NT2/D1 (cell line): Measurements from ENCODE around the gene SLC6A20.
"Not testable (repeated sequence)": the region's sequence is repeated elsewhere in the genome, so short reads cannot be mapped to it uniquely, and the experiment has no call there.

Experiments used
- DNase-seq: peaks from one replicate; pipeline ENCODE4 v3.0.0-alpha.2; 2011; ENCODE audit warnings: low read depth, low spot score
- H3K27me3 ChIP-seq: 2 replicates; pipeline ENCODE4 v1.6.0; 2011; ENCODE audit warnings: mild to moderate bottlenecking; ENCODE audit not compliant: insufficient read length, insufficient read depth
- H3K36me3 ChIP-seq: 2 replicates; pipeline ENCODE4 v1.6.1; 2011; ENCODE audit warnings: mild to moderate bottlenecking, low read length, mixed read lengths; ENCODE audit not compliant: insufficient read depth, insufficient read length
- H3K4me1 ChIP-seq: 2 replicates; pipeline ENCODE4 v1.5.1; 2011; ENCODE audit not compliant: insufficient read depth, insufficient read length
- H3K4me3 ChIP-seq: 2 replicates; pipeline ENCODE4 v1.5.1; 2011; ENCODE audit warnings: low read depth; ENCODE audit not compliant: insufficient read length
- H3K9ac ChIP-seq: 2 replicates; pipeline ENCODE4 v1.6.0; 2011; ENCODE audit warnings: low read depth; ENCODE audit not compliant: insufficient read length
- H3K9me3 ChIP-seq: 2 replicates; pipeline ENCODE4 v1.5.1; 2011; ENCODE audit warnings: mild to moderate bottlenecking, low read length; ENCODE audit not compliant: insufficient read depth
- SUZ12 ChIP-seq: IDR thresholded peaks from 2 replicates; pipeline ENCODE4 v1.6.1; 2011; ENCODE audit not compliant: insufficient read length, insufficient read depth; ENCODE audit errors: extremely low read depth
- YY1 ChIP-seq: IDR thresholded peaks from 2 replicates; pipeline ENCODE4 v1.6.1; 2011; ENCODE audit not compliant: insufficient read length, insufficient read depth
- ZNF274 ChIP-seq: IDR thresholded peaks from 2 replicates; pipeline ENCODE4 v1.6.1; 2011; ENCODE audit warnings: mild to moderate bottlenecking, low read depth, low read length

The SLC6A20 gene

DNA sequence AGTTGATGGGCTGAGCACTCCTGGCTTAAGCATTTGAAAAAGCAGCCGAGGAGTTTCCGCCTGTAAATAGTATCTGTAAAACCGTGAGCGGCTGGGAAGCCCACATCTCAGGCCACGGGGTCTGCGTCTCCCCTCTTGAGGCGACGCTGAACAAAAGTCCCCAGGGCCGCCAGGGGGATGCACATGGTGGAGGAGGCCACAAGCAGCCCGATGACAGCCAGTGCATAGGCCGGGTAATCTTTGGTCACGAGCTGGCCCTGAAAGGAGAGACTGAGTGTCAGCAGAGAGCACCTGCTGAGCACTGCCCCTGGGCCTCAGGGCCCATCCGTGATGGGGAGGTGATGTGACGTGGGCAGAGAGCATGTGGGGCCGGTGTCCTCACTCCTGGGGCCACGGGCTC, 37.5 kb downstream of the SLC6A20 start:
- DNase-seq: no peak
- H3K4me1 ChIP-seq: no peaks in the 10 kb centered on the region
- H3K9me3 ChIP-seq: no peaks in the 10 kb centered on the region; the same call in 1 of the 2 replicates
- TF ChIP-seq YY1 (no peak), ZNF274 (no peak), SUZ12 (no peak)
- H3K27me3 ChIP-seq: no peaks in the 10 kb centered on the region
- H3K4me3 ChIP-seq: no peak overlapping the region
- no peak overlapping the region for H3K9ac ChIP-seq
- no peaks in the 10 kb centered on the region for H3K36me3 ChIP-seq

GRCh38 chr3:45757141-45757540, 39.2 kb downstream of the SLC6A20 start:
- not testable (repeated sequence) for H3K36me3 ChIP-seq, H3K4me3 ChIP-seq, DNase-seq, H3K4me1 ChIP-seq, H3K9ac ChIP-seq, H3K27me3 ChIP-seq, H3K9me3 ChIP-seq

DNA sequence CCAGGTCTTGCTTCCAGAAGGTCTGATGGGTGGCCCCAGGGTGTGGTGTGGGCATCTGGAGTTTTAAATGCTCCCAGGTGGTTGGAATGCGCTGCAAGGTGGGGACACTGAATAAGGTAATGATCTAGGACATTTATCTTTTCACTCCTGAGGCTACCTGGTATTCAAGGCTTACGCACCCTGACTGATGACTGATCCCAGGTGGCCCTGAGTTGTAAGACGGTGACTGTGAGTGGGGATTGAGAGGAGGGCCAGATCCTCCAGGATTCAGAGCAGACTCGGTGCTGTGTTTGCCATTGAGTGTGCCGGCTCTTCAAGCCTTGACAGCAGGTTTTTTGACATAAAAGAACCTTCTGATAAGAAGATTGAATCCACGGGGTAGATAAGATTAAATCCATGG, 40.3 kb downstream of the SLC6A20 start:
- H3K36me3 ChIP-seq: no peaks in the 10 kb centered on the region
- H3K9me3 ChIP-seq: no peaks in the 10 kb centered on the region; the same call in 1 of the 2 replicates
- DNase-seq: no peak
- TF ChIP-seq ZNF274 (no peak), SUZ12 (no peak), YY1 (no peak)
- no peak overlapping the region for H3K9ac ChIP-seq
- H3K4me3 ChIP-seq: no peak overlapping the region
- no peaks in the 10 kb centered on the region for H3K4me1 ChIP-seq
- no peaks in the 10 kb centered on the region for H3K27me3 ChIP-seq

DNA sequence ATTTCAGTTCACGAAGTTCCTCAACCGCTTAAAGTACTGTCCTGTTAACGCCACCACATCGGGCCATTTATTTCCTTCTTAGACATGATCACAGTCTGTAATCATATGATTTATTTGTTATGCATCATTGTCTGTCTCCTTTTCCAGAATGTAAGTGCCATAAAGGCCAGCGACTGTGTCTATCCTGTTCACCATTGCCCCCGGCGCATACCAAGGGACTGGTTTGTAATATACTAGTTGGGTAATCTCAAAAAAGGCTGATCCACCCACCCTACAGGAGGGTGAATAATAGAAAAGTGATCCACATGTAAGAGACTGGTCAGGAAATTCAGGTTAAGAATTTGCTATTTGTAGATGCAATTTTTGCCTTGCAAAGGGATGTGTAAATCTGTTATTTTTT, 41.9 kb downstream of the SLC6A20 start:
- H3K9me3 ChIP-seq: no peaks in the 10 kb centered on the region; the same call in 1 of the 2 replicates
- no peak for DNase-seq
- H3K4me1 ChIP-seq: no peaks in the 10 kb centered on the region
- TF ChIP-seq YY1 (no peak), ZNF274 (no peak), SUZ12 (no peak)
- H3K27me3 ChIP-seq: no peaks in the 10 kb centered on the region
- no peak overlapping the region for H3K4me3 ChIP-seq
- no peaks in the 10 kb centered on the region for H3K36me3 ChIP-seq
- no peak overlapping the region for H3K9ac ChIP-seq

- H3K27me3 ChIP-seq: no peaks in the 10 kb centered on the region
- peaks cover 2% of the 10 kb centered on the region for H3K36me3 ChIP-seq
- DNase-seq: no peak
- TF ChIP-seq YY1 (no peak), ZNF274 (no peak), SUZ12 (no peak)
- no peak overlapping the region for H3K9ac ChIP-seq
- peaks cover 1% of the 10 kb centered on the region for H3K4me1 ChIP-seq
- H3K4me3 ChIP-seq: no peak overlapping the region
- H3K9me3 ChIP-seq: no peaks in the 10 kb centered on the region; the same call in 1 of the 2 replicates
Observed at GRCh38 chr3:45753095-45753494, 43.2 kb downstream of the SLC6A20 start.

DNA sequence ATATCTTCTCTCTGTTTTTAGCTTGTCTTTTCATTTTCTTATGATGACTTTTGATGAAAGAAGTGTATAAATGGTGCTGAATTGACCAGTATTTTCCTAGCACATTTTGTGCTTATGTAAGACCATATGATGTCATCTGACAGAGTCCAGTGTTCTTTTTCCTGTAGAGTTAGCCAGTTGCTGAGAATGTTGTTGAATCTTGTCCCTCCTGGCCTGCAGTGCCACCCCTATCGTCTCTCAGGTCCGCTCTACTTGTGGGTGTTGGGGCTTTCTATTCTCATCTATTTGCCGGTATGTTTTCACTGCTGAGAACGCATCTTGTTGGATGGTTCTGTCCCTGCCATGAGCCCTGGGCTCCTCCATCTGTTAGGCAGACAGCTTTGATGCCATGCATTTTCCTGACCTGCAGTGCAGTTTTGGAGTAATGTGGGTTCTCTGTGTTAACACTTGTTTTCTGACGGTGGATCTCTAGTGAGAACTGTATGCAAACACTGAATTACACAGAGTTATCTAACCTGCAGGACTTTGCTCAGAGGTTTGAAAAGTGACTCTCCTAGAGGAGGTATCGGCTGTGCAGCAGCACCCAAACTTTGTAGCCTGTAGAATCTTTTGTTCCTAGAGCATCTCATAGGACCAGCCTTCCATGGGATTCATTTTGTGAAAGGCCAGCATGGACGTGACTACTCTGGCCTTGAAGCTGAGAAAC, 44.6 kb downstream of the SLC6A20 start:
- DNase-seq: no peak
- no peak overlapping the region for H3K9ac ChIP-seq

DNA sequence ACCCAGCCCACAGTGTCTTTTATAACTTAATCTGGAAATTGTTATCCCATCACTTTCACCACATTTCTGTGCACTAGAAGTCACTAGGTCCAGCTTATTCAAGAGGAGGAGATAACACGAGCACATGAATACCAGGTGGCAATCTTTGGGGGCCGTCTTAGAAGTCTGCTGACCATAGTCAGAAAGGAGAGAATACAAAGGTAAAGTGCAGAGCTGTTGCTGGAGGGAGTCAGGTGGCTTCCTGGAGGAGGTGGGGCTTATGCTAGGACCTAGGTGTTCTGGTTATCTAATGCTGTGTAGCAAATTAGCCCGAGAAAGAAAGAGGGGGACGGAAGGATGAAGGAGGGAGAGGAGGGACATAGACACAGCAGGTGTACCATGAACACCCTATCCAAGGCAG, 46.5 kb downstream of the SLC6A20 start:
- Histone ChIP-seq H3K4me3 (no peak overlapping the region), H3K4me1 (peaks cover 10% of the 10 kb centered on the region), H3K36me3 (peaks cover 34% of the 10 kb centered on the region), H3K9ac (no peak overlapping the region), H3K9me3 (no peaks in the 10 kb centered on the region), H3K27me3 (no peaks in the 10 kb centered on the region)
- TF ChIP-seq YY1 (no peak), ZNF274 (no peak), SUZ12 (no peak)
- no peak for DNase-seq

More for the DNA sequence above, 44.6 kb downstream of the SLC6A20 start:
- Histone ChIP-seq H3K36me3 (peaks cover 16% of the 10 kb centered on the region), H3K27me3 (no peaks in the 10 kb centered on the region), H3K4me1 (peaks cover 7% of the 10 kb centered on the region), H3K9me3 (no peaks in the 10 kb centered on the region; the same call in 1 of the 2 replicates), H3K4me3 (no peak overlapping the region)
- TF ChIP-seq SUZ12: no peak

DNA sequence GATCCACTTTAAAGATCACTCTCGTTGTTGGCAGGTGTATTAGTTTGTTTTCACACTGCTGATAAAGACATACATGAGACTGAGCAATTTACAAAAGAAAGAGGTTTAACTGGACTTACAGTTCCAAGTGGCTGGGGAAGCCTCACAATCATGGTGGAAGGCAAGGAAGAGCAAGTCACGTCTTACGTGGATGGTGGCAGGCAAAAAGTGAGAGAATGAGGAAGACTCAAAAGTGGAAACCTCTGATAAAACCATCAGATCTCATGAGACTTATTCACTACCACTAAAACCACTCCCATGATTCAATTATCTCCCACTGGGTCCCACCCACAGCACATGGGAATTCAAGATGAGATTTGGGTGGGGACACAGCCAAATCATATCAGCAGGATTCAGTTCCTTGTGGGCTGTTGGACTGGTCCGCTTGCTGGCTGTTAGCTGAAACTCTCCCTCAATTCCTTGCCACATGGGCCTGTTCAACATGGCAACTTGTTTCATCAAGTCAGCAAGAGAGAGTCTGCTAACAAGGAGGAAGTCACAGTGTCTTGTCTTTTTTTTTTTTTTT, 47.2 kb downstream of the SLC6A20 start:
- not testable (repeated sequence) for DNase-seq

More for the DNA sequence above, 47.2 kb downstream of the SLC6A20 start:
- not testable (repeated sequence) for H3K27me3 ChIP-seq, H3K4me3 ChIP-seq, H3K9ac ChIP-seq, H3K9me3 ChIP-seq
- peaks cover 41% of the 10 kb centered on the region for H3K36me3 ChIP-seq
- peaks cover 10% of the 10 kb centered on the region for H3K4me1 ChIP-seq
